A549 (cell line): ENCODE results near the gene ABCA1. TPM values are rescaled to one million over a fixed set of nuclear protein-coding genes. Genes with fewer than 3 reads are reported as not detected.

ENCODE experiments used
- ATAC-seq, 2 experiments: fragments of 200-7000 bp in 1 of 2; fragments of >200 bp in 1 of 2; cut with Nextera tagmentation in 1 of 2; cut with Tn5 transposase in 1 of 2; 3 replicates each; pipeline versions ENCODE4 v1.8.0 to v1.9.1; 2018 to 2020; ENCODE audit warnings: mild to moderate bottlenecking in 1 of 2, moderate library complexity in 1 of 2
- CTCF ChIA-PET: fragments of 300-600 bp; sonication (Branson Sonifier 250); formaldehyde crosslinking; extraction: SDS; loops from one replicate; lab custom pipeline; 2021; ENCODE audit warnings: antibody characterized with exemption, inconsistent platforms; lab: Yijun Ruan, JAX
- POLR2A ChIA-PET: fragments of 350-600 bp; formaldehyde crosslinking; extraction: SDS; loops from one replicate; lab custom pipeline; 2021; ENCODE audit warnings: antibody characterized with exemption, inconsistent platforms; lab: Yijun Ruan, JAX
- DNase-seq, 2 experiments: peaks; one replicate each; pipeline versions ENCODE4 v3.0.0 to v3.0.0-alpha.2; 2011 to 2016; ENCODE audit warnings: low read depth in 1 of 2, low spot score in 1 of 2
- FAIRE-seq: peaks from 2 replicates; lab custom pipeline; 2011; peaks lifted over from hg19 to GRCh38; lab: Jason Lieb, UNC
- H3K27ac ChIP-seq, 2 experiments: fragments of >200 bp; sonication (Bioruptor Twin); formaldehyde crosslinking; 3 replicates each; pipeline ENCODE4 v1.5.1; 2016 to 2017
- H3K4me1 ChIP-seq: fragments of >200 bp; sonication (Bioruptor Twin); formaldehyde crosslinking; 3 replicates; pipeline ENCODE4 v1.6.1; 2016
- H3K4me2 ChIP-seq: fragments of >200 bp; sonication (Bioruptor Twin); formaldehyde crosslinking; 3 replicates; pipeline ENCODE4 v1.6.1; 2016
- H3K4me3 ChIP-seq: fragments of >200 bp; sonication (Bioruptor Twin); formaldehyde crosslinking; 3 replicates; pipeline ENCODE4 v1.5.1; 2016
- H3K9me3 ChIP-seq: fragments of >200 bp; sonication (Bioruptor Twin); formaldehyde crosslinking; 3 replicates; pipeline ENCODE4 v1.6.1; 2016
- CBX8 ChIP-seq: fragments of 200-600 bp; sonication (generic); IDR thresholded peaks from 2 replicates; pipeline ENCODE4 v1.6.1; 2016
- CEBPB ChIP-seq, 2 experiments: fragments of >200 bp in 1 of 2; sonication (Bioruptor Twin) in 1 of 2; formaldehyde crosslinking in 1 of 2; IDR thresholded peaks; 2 replicates each; pipeline ENCODE4 v1.6.1; 2012 to 2016
- CHD4 ChIP-seq: fragments of 200-600 bp; sonication (generic); IDR thresholded peaks from 2 replicates; pipeline ENCODE4 v1.6.1; 2016; ENCODE audit warnings: antibody characterized with exemption, mild to moderate bottlenecking, borderline replicate concordance
- FOSB ChIP-seq: fragments of 250-450 bp; sonication (Bioruptor Pico); IDR thresholded peaks from 2 replicates; pipeline ENCODE4 v1.5.0; 2020; ENCODE audit warnings: mild to moderate bottlenecking, moderate library complexity
- FOXS1 ChIP-seq: fragments of 250-450 bp; sonication (Bioruptor Pico); IDR thresholded peaks from 2 replicates; pipeline ENCODE4 v1.5.0; 2020; ENCODE audit warnings: mild to moderate bottlenecking, moderate library complexity
- GATA3 ChIP-seq: IDR thresholded peaks from 2 replicates; pipeline ENCODE4 v1.6.1; 2012; ENCODE audit warnings: borderline replicate concordance
- HDAC2 ChIP-seq: fragments of 200-600 bp; sonication (generic); IDR thresholded peaks from 2 replicates; pipeline ENCODE4 v1.6.1; 2016
- MAFK ChIP-seq: fragments of 450-650 bp; IDR thresholded peaks from 2 replicates; pipeline ENCODE4 v1.6.1; 2014; ENCODE audit not compliant: partially characterized antibody
- MAX ChIP-seq: IDR thresholded peaks from 2 replicates; pipeline ENCODE4 v1.6.1; 2012
- MAZ ChIP-seq: fragments of 150-350 bp; IDR thresholded peaks from 2 replicates; pipeline ENCODE4 v1.6.1; 2014; ENCODE audit warnings: antibody characterized with exemption, low read depth, low read length, borderline replicate concordance
- NR3C1 ChIP-seq: fragments of >200 bp; sonication (Bioruptor Twin); formaldehyde crosslinking; IDR thresholded peaks from 3 replicates; pipeline ENCODE4 v1.6.1; 2017
- PBX3 ChIP-seq: IDR thresholded peaks from 2 replicates; pipeline ENCODE4 v1.6.1; 2012
- PHF8 ChIP-seq: fragments of 200-600 bp; sonication (generic); IDR thresholded peaks from 2 replicates; pipeline ENCODE4 v1.6.1; 2016; ENCODE audit warnings: low read depth, mild to moderate bottlenecking, antibody characterized with exemption, moderate library complexity, borderline replicate concordance
- POLR2AphosphoS2 ChIP-seq: conservative IDR thresholded peaks from 2 replicates; pipeline ENCODE4 v1.6.1; 2012; ENCODE audit warnings: low read length, improper control_type of control experiment, inconsistent platforms
- RAD21 ChIP-seq, 2 experiments: fragments of >200 bp in 1 of 2; sonication (Bioruptor Twin) in 1 of 2; formaldehyde crosslinking in 1 of 2; IDR thresholded peaks in 1 of 2; conservative IDR thresholded peaks in 1 of 2; 2 replicates in 1 of 2; 3 replicates in 1 of 2; pipeline ENCODE4 v1.6.1; 2012 to 2018; ENCODE audit warnings: inconsistent platforms in 1 of 2
- RCOR1 ChIP-seq: fragments of 150-350 bp; IDR thresholded peaks from 2 replicates; pipeline ENCODE4 v1.6.1; 2014; ENCODE audit warnings: antibody characterized with exemption, low read length, low read depth
- RNF2 ChIP-seq: fragments of 200-600 bp; sonication (generic); IDR thresholded peaks from 2 replicates; pipeline ENCODE4 v1.6.1; 2016; ENCODE audit warnings: low read depth, mild to moderate bottlenecking, antibody characterized with exemption, moderate library complexity, borderline replicate concordance
- SMC3 ChIP-seq: fragments of >200 bp; sonication (Bioruptor Twin); formaldehyde crosslinking; IDR thresholded peaks from 3 replicates; pipeline ENCODE4 v1.6.1; 2018; ENCODE audit warnings: inconsistent platforms
- SREBF2 ChIP-seq: fragments of 450-650 bp; IDR thresholded peaks from 2 replicates; pipeline ENCODE4 v1.6.1; 2014; ENCODE audit warnings: mild to moderate bottlenecking, moderate library complexity
- TFCP2L1 ChIP-seq: fragments of 250-450 bp; sonication (Bioruptor Pico); IDR thresholded peaks from 2 replicates; pipeline ENCODE4 v1.5.0; 2021; ENCODE audit warnings: mild to moderate bottlenecking
- ZC3H11A ChIP-seq: fragments of 450-650 bp; IDR thresholded peaks from 2 replicates; pipeline ENCODE4 v1.6.1; 2014; ENCODE audit warnings: antibody characterized with exemption, mild to moderate bottlenecking
- ZNF302 ChIP-seq: fragments of 250-450 bp; sonication (Bioruptor Pico); IDR thresholded peaks from 2 replicates; pipeline ENCODE4 v1.9.0; 2021; ENCODE audit warnings: inconsistent platforms, mild to moderate bottlenecking, moderate library complexity
- ZSCAN20 ChIP-seq: fragments of 250-450 bp; sonication (Bioruptor Pico); IDR thresholded peaks from 2 replicates; pipeline ENCODE4 v1.8.0; 2022; ENCODE audit warnings: mild to moderate bottlenecking, moderate library complexity
- WGBS: methylation state at CpG from one replicate; pipeline ENCODE4 v1.1.6; 2017; ENCODE audit errors: missing lambda C conversion rate; 5-methylcytosine and 5-hydroxymethylcytosine counted together
- polyA plus RNA-seq, 4 experiments: library from polyadenylated mRNA; depleted of rRNA in 3 of 4; stranded (reverse); fragments of >200 nt; fragmentation: RNase III in 1 of 4; extraction: RNeasy Plus Mini Kit Qiagen cat#74134 plus additional on column Dnase treatment in 1 of 4; gene quantifications; 2 replicates in 3 of 4; 3 replicates in 1 of 4; pipeline ENCODE4 v1.2.3, GENCODE V29; 2011 to 2017
- TF ChIP-seq, protein P1 (sequence below): fragments of 150-350 bp; IDR thresholded peaks from 2 replicates; pipeline ENCODE4 v1.6.1; 2014; ENCODE audit warnings: low read depth, mild to moderate bottlenecking, low read length
- TF ChIP-seq, protein P2 (sequence below): fragments of >200 bp; sonication (Bioruptor Twin); formaldehyde crosslinking; IDR thresholded peaks from 3 replicates; pipeline ENCODE4 v1.5.1; 2016

ABCA1 gene
- polyA plus RNA-seq, 2 of the 4 experiments (the other 2 are of a cell fraction) = 3.6 to 12.0 TPM

DNA sequence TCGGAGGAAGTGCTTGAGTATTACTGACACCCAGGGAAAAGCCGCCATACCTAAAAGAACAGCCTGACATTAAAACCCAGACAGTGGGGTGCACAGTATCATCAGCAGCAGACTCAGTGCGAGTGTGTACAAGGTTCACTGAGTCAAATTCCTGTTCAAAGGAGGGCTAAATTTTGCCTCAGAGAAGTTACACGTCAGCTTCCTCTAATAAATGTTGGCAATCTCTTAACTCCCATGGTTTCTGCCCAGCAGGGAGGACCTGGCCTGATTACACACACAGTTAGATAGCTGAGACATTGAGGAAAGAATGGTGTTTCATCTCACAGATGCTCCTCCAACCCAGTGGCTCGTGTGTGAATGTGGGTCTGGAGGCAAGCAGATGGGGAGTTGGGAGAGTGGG lies 125.8 kb downstream of the ABCA1 start:
- Histone ChIP-seq H3K9me3 (no peaks in the 10 kb centered on the region), H3K4me3 (no peak overlapping the region), H3K4me2 (no peak overlapping the region), H3K4me1 (no peaks in the 10 kb centered on the region), H3K27ac (no peak overlapping the region)
- 88% methylated on average over 4 of the region's 5 CpGs for WGBS
- DNase-seq (no peak), ATAC-seq (no peak), FAIRE-seq (no peak)
- CTCF ChIA-PET = interaction anchor here (0.9 to 1.3 kb wide), 5 partner anchors 8 to 614 kb away, joined by 3 read pairs; no protein-coding TSS in a partner anchor
- POLR2A ChIA-PET = no interaction called here
- no peak for TF ChIP-seq SMC3
- TF ChIP-seq, protein P1, sequence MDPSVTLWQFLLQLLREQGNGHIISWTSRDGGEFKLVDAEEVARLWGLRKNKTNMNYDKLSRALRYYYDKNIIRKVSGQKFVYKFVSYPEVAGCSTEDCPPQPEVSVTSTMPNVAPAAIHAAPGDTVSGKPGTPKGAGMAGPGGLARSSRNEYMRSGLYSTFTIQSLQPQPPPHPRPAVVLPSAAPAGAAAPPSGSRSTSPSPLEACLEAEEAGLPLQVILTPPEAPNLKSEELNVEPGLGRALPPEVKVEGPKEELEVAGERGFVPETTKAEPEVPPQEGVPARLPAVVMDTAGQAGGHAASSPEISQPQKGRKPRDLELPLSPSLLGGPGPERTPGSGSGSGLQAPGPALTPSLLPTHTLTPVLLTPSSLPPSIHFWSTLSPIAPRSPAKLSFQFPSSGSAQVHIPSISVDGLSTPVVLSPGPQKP = no peak
- no peak for TF ChIP-seq PBX3
- TF ChIP-seq SREBF2 = no peak
- no peak for TF ChIP-seq RCOR1
- TF ChIP-seq ZNF302 (CRISPR knock-in tag) = no peak
- no peak for TF ChIP-seq MAZ
- TF ChIP-seq, protein P2, sequence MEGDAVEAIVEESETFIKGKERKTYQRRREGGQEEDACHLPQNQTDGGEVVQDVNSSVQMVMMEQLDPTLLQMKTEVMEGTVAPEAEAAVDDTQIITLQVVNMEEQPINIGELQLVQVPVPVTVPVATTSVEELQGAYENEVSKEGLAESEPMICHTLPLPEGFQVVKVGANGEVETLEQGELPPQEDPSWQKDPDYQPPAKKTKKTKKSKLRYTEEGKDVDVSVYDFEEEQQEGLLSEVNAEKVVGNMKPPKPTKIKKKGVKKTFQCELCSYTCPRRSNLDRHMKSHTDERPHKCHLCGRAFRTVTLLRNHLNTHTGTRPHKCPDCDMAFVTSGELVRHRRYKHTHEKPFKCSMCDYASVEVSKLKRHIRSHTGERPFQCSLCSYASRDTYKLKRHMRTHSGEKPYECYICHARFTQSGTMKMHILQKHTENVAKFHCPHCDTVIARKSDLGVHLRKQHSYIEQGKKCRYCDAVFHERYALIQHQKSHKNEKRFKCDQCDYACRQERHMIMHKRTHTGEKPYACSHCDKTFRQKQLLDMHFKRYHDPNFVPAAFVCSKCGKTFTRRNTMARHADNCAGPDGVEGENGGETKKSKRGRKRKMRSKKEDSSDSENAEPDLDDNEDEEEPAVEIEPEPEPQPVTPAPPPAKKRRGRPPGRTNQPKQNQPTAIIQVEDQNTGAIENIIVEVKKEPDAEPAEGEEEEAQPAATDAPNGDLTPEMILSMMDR = no peak
- no peak for TF ChIP-seq HDAC2
- TF ChIP-seq POLR2AphosphoS2 = no peak
- TF ChIP-seq FOXS1 (CRISPR knock-in tag) = no peak

DNA sequence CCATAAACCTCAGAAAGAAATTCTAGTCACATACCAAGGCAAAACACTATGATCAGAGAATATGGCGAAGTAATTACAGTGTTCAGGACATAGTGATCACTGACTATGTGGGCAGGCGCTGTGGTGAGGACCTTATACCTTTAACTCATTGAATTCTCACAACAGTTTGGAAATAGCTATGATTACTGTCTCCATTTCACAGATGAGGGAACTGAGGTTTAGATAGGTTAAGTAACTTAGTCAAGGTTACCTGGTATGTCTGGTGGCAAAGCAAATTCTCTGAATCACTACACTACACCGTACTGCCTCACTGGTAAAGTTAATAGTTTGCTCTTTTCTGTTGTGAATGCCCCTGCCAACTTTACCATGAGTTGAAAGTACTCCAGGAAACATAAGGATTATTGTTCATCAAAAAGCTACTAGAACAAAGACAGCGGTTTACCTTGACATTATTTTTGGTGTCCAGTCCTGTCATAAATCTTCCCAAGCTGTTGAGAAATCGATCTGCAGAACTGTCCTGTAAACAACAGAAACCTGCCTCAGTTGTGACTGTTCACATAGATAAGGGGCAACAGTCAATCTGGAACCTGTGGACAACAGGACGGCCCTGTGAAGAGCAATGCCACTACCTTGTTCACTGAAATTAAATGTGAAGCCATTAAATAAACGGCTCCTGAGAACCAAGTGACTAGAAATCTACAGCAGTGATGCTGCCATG lies 127.7 kb downstream of the ABCA1 start:
- no peak for FAIRE-seq
- TF ChIP-seq ZNF302 (CRISPR knock-in tag) (no peak), CEBPB (IDR thresholded peaks at IDR 0.05) (no peak), MAFK (no peak), GATA3 (no peak), SREBF2 (no peak), TFCP2L1 (CRISPR knock-in tag) (no peak)
- Histone ChIP-seq H3K4me2 (no peak overlapping the region), H3K27ac (no peak overlapping the region), H3K9me3 (no peaks in the 10 kb centered on the region), H3K4me1 (no peaks in the 10 kb centered on the region), H3K4me3 (no peak overlapping the region)
- ChIA-PET POLR2A (no interaction called here), CTCF (interaction anchor here (0.8 kb wide), 1 partner anchor 348 kb away, joined by 3 read pairs; no protein-coding TSS in a partner anchor)
- WGBS = 71% methylated on average over 7 of the region's 7 CpGs
- no peak for ATAC-seq
- DNase-seq = no peak

GRCh38 chr9:104798209-104798995 lies 129.6 kb downstream of the ABCA1 start:
- POLR2A ChIA-PET = no interaction called here
- Histone ChIP-seq H3K4me3 (no peak overlapping the region), H3K4me1 (no peaks in the 10 kb centered on the region), H3K4me2 (no peak overlapping the region), H3K27ac (no peak overlapping the region), H3K9me3 (no peaks in the 10 kb centered on the region)
- ATAC-seq (no peak), DNase-seq (no peak), FAIRE-seq (no peak)
- CTCF ChIA-PET = interaction anchor here (1.1 to 1.8 kb wide), 2 partner anchors 617 to 618 kb away, joined by 3 to 8 read pairs; no protein-coding TSS in a partner anchor
- WGBS = 85% methylated on average over 5 of the region's 5 CpGs
- no peak for TF ChIP-seq PHF8
- no peak for TF ChIP-seq PBX3
- TF ChIP-seq CHD4 = no peak
- no peak for TF ChIP-seq RNF2
- no peak for TF ChIP-seq CBX8
- no peak for TF ChIP-seq FOSB (CRISPR knock-in tag)
- TF ChIP-seq MAZ = no peak
- TF ChIP-seq POLR2AphosphoS2 = no peak
- no peak for TF ChIP-seq RAD21 (conservative IDR thresholded peaks at IDR 0.05 in 1 of 2, IDR thresholded peaks at IDR 0.05 in 1 of 2)
- TF ChIP-seq, protein P1 = no peak
- no peak for TF ChIP-seq MAX
- TF ChIP-seq ZNF302 (CRISPR knock-in tag) = no peak
- TF ChIP-seq ZC3H11A = no peak
- no peak for TF ChIP-seq NR3C1
- TF ChIP-seq ZSCAN20 (CRISPR knock-in tag) = no peak
